HFFc6 (cell line): ENCODE measurements around the gene FLNA. TPM values are rescaled to one million over a fixed set of nuclear protein-coding genes. Genes with fewer than 3 reads are reported as not detected.

Experiments used
- DNase-seq: peaks from one replicate; pipeline ENCODE4 v3.0.0-alpha.2; 2018
- H3K27ac Mint-ChIP-seq: 2 replicates; pipeline ENCODE4 v1.8.0; 2020; ENCODE audit warnings: mild to moderate bottlenecking, mixed read lengths
- H3K27me3 Mint-ChIP-seq: 2 replicates; pipeline ENCODE4 v1.8.0; 2021; ENCODE audit warnings: mild to moderate bottlenecking, moderate library complexity, mixed read lengths; ENCODE audit not compliant: insufficient read depth
- H3K36me3 Mint-ChIP-seq: 2 replicates; pipeline ENCODE4 v1.8.0; 2021; ENCODE audit warnings: low read depth, mixed read lengths
- H3K4me1 Mint-ChIP-seq: 2 replicates; pipeline ENCODE4 v1.8.0; 2020; ENCODE audit warnings: low read depth, mixed read lengths
- H3K4me3 Mint-ChIP-seq: 2 replicates; pipeline ENCODE4 v1.8.0; 2020; ENCODE audit warnings: mild to moderate bottlenecking, moderate library complexity, mixed read lengths
- H3K9me3 Mint-ChIP-seq: 2 replicates; pipeline ENCODE4 v1.8.0; 2020; ENCODE audit warnings: mild to moderate bottlenecking, mixed read lengths
- total RNA-seq, 6 experiments: library from RNA; stranded (reverse); fragmentation: NEBNext Ultra II Directional; extraction: Animal tissue kit (Norgen Biotek cat#: 25700); gene quantifications; 2 replicates in 1 of 6; 3 replicates in 5 of 6; pipeline ENCODE4 v1.2.3, GENCODE V29; 2021
- TF ChIP-seq, protein P1 (sequence below): fragments of 200-600 bp; sonication (generic); IDR thresholded peaks from 2 replicates; pipeline ENCODE4 v1.5.0; 2021; ENCODE audit warnings: antibody characterized with exemption, mild to moderate bottlenecking

Gene FLNA
- total RNA-seq, 6 experiments from 2014 or later: 2,260 to 2,886 (median 2,666) TPM

- peaks cover 8% of the 10 kb centered on the region; the same call in 1 of the 2 replicates for H3K36me3 Mint-ChIP-seq
- H3K4me1 Mint-ChIP-seq: peaks cover 5% of the 10 kb centered on the region; the same call in 1 of the 2 replicates
- DNase-seq: no peak
- no peak overlapping the region for H3K4me3 Mint-ChIP-seq
- peaks cover 14% of the 10 kb centered on the region for H3K27me3 Mint-ChIP-seq
- H3K27ac Mint-ChIP-seq: peak overlapping the region; percentile 42; the same call in 1 of the 2 replicates
- TF ChIP-seq, protein P1, sequence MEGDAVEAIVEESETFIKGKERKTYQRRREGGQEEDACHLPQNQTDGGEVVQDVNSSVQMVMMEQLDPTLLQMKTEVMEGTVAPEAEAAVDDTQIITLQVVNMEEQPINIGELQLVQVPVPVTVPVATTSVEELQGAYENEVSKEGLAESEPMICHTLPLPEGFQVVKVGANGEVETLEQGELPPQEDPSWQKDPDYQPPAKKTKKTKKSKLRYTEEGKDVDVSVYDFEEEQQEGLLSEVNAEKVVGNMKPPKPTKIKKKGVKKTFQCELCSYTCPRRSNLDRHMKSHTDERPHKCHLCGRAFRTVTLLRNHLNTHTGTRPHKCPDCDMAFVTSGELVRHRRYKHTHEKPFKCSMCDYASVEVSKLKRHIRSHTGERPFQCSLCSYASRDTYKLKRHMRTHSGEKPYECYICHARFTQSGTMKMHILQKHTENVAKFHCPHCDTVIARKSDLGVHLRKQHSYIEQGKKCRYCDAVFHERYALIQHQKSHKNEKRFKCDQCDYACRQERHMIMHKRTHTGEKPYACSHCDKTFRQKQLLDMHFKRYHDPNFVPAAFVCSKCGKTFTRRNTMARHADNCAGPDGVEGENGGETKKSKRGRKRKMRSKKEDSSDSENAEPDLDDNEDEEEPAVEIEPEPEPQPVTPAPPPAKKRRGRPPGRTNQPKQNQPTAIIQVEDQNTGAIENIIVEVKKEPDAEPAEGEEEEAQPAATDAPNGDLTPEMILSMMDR: no peak
- no peaks in the 10 kb centered on the region for H3K9me3 Mint-ChIP-seq
Observed at GRCh38 chrX:154360155-154360713, 14.2 kb downstream of the FLNA start.

DNA sequence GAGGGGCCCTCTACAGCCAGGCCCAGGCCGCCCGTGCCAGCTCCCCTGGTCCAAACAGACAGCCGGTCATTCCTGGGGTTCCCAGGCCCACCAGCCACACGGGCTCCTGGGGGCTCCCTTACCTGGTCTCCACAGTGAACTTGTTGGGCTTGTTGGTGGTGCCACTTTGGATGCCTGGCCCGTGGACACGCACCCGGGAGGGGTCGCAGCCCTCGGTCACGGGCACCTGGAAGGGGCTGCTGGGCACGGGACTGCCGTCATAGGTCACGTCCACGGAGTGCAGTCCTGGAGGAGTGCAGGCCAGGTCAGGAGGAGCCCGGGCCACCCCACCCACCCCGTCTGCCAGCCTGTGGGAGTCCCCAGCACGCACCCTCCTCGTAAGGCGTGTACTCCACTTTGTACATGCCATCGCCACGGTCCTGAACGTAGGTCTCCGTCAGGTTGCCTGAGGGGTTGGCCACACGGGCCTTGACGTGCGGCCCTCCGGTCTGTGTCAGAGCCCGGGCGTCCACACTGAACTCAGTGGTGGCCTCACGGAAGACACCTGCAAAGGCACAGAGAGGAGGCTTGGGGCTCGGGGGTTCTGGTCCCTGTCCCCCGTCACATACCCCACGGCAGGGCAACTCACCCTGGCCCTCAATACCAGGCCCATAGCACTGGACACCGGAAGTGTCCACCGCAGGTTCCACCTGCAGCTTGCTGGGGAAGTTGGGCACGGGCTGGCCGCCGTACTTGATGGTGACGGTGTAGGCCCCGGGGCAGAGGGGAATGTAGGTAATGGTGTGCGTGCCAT, 14.9 kb downstream of the FLNA start:
- Mint-ChIP-seq H3K27me3 (peaks cover 14% of the 10 kb centered on the region), H3K4me1 (peaks cover 5% of the 10 kb centered on the region; the same call in 1 of the 2 replicates), H3K9me3 (no peaks in the 10 kb centered on the region), H3K27ac (peak overlapping the region; percentile 31; the same call in 1 of the 2 replicates), H3K4me3 (no peak overlapping the region), H3K36me3 (peaks cover 8% of the 10 kb centered on the region; the same call in 1 of the 2 replicates)
- no peak for DNase-seq
- TF ChIP-seq, protein P1: no peak

DNA sequence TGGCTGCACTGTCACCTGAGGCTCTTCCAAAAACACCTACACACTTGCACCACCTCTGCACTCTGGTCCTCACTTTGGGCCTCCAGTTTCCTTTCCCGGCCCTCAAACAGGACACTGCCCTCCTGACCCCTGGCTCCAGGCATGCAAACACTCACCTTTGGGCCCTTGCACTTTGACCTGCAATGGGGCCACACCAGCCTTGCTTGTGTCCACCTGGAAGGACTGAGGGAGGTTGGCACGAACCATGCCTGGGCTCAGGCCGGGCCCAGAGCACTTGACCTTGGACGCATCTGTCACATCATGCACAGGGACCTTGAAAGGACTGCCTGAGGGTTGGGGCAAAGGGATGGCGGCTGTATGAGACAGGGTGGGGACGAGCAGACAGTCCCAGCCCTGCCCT, 15.6 kb downstream of the FLNA start:
- TF ChIP-seq, protein P1: no peak
- Mint-ChIP-seq H3K27ac (peak overlapping the region; percentile 65), H3K4me1 (peaks cover 5% of the 10 kb centered on the region; the same call in 1 of the 2 replicates), H3K36me3 (peaks cover 8% of the 10 kb centered on the region; the same call in 1 of the 2 replicates), H3K9me3 (no peaks in the 10 kb centered on the region), H3K27me3 (peaks cover 14% of the 10 kb centered on the region), H3K4me3 (peak overlapping the region; percentile 46; the same call in 1 of the 2 replicates)
- no peak for DNase-seq

- Mint-ChIP-seq H3K9me3 (no peaks in the 10 kb centered on the region), H3K4me3 (no peak overlapping the region), H3K27ac (no peak overlapping the region)
Observed at GRCh38 chrX:154358011-154358410, 16.4 kb downstream of the FLNA start.

GRCh38 chrX:154357205-154357604, 17.2 kb downstream of the FLNA start:
- H3K36me3 Mint-ChIP-seq: peaks cover 4% of the 10 kb centered on the region; the same call in 1 of the 2 replicates
- H3K4me3 Mint-ChIP-seq: no peak overlapping the region
- H3K27me3 Mint-ChIP-seq: peaks cover 14% of the 10 kb centered on the region
- H3K27ac Mint-ChIP-seq: no peak overlapping the region; the same call in 1 of the 2 replicates
- no peaks in the 10 kb centered on the region for H3K9me3 Mint-ChIP-seq
- H3K4me1 Mint-ChIP-seq: no peaks in the 10 kb centered on the region
- no peak for DNase-seq
- TF ChIP-seq, protein P1: no peak

More at GRCh38 chrX:154358011-154358410, 16.4 kb downstream of the FLNA start:
- peaks cover 14% of the 10 kb centered on the region for H3K27me3 Mint-ChIP-seq
- peaks cover 8% of the 10 kb centered on the region; the same call in 1 of the 2 replicates for H3K36me3 Mint-ChIP-seq
- DNase-seq: no peak
- peaks cover 5% of the 10 kb centered on the region; the same call in 1 of the 2 replicates for H3K4me1 Mint-ChIP-seq
- TF ChIP-seq, protein P1: no peak
